Osteoblast (primary cell): ENCODE measurements around the gene CDPF1. TPM values are rescaled to one million over a fixed set of nuclear protein-coding genes. Genes with fewer than 3 reads are reported as not detected.

ENCODE experiments used
- DNase-seq: peaks from one replicate; pipeline ENCODE4 v3.0.0; 2011; ENCODE audit warnings: low spot score, mixed read lengths; ENCODE audit not compliant: insufficient read length; ENCODE audit errors: missing footprints
- H2AFZ ChIP-seq: 2 replicates; pipeline ENCODE4 v1.6.0; 2011; ENCODE audit warnings: mild to moderate bottlenecking, low read length
- H3K27ac ChIP-seq: 2 replicates; pipeline ENCODE4 v1.5.1; 2011; ENCODE audit warnings: mild to moderate bottlenecking, low read depth, low read length, moderate library complexity
- H3K27me3 ChIP-seq: 2 replicates; pipeline ENCODE4 v1.6.0; 2012; ENCODE audit warnings: mild to moderate bottlenecking, control low read depth, inconsistent platforms, low read length, moderate library complexity; ENCODE audit not compliant: insufficient read depth
- H3K36me3 ChIP-seq: 2 replicates; pipeline ENCODE4 v1.5.1; 2011; ENCODE audit warnings: mild to moderate bottlenecking, low read length, control low read depth, moderate library complexity; ENCODE audit not compliant: insufficient read depth
- H3K4me1 ChIP-seq: 2 replicates; pipeline ENCODE4 v1.5.1; 2011; ENCODE audit warnings: mild to moderate bottlenecking, low read length, control low read depth, moderate library complexity; ENCODE audit not compliant: insufficient read depth
- H3K4me2 ChIP-seq: 2 replicates; pipeline ENCODE4 v1.6.0; 2011; ENCODE audit warnings: mild to moderate bottlenecking, low read length; ENCODE audit not compliant: insufficient read depth
- H3K4me3 ChIP-seq: fragments of 200-600 bp; sonication (generic); 3 replicates; pipeline ENCODE4 v1.5.1; 2012; ENCODE audit warnings: mild to moderate bottlenecking, low read length, inconsistent platforms; ENCODE audit not compliant: insufficient read depth
- H3K79me2 ChIP-seq: 2 replicates; pipeline ENCODE4 v1.6.0; 2012; ENCODE audit warnings: mild to moderate bottlenecking, low read length, control low read depth, inconsistent platforms; ENCODE audit not compliant: insufficient read depth
- H3K9me3 ChIP-seq: 2 replicates; pipeline ENCODE4 v1.5.1; 2011; ENCODE audit warnings: low read depth, low read length, control low read depth
- H4K20me1 ChIP-seq: 2 replicates; pipeline ENCODE4 v1.6.0; 2012; ENCODE audit warnings: mild to moderate bottlenecking, low read length, control low read depth; ENCODE audit not compliant: insufficient read depth
- total RNA-seq: library from RNA; depleted of rRNA; stranded (reverse); fragments of >200 nt; gene quantifications from 2 replicates; pipeline ENCODE4 v1.2.3, GENCODE V29; 2012
- TF ChIP-seq, protein P1 (sequence below): IDR thresholded peaks from 2 replicates; pipeline ENCODE4 v1.5.1; 2011; ENCODE audit warnings: mild to moderate bottlenecking, low read depth, low read length, moderate library complexity; ENCODE audit errors: extremely low read depth

CDPF1 gene
- total RNA-seq, 1 donor = 12.7 TPM

DNA sequence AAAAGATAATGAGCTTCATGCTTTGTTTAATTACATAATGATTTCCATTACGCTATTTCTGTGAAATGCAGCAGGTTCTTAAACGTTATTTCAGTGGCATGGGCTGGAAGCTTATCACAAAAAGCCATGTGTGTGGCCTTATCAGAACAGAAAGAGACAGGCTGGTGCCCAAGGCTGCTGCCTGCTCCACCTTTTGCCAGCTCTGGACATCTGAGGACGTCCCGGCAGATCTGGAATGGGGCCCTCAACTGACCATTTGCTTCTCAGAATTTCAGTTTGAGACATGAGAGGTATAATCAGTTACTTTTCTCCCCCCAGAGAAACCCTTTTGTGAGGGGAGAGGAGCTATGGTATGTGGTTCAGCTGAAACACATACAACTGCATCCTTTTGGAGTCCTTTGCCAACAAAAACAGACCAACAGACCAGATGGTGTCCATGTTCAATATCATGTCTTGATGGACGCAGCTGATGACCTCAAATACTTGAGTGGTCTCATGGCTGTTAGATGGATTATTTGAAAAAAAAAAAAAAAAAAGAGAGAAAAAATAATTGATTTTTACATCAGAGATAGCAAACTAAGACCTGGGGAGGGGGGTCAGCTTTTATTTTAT lies 8.6 kb downstream of the CDPF1 start:
- TF ChIP-seq, protein P1, sequence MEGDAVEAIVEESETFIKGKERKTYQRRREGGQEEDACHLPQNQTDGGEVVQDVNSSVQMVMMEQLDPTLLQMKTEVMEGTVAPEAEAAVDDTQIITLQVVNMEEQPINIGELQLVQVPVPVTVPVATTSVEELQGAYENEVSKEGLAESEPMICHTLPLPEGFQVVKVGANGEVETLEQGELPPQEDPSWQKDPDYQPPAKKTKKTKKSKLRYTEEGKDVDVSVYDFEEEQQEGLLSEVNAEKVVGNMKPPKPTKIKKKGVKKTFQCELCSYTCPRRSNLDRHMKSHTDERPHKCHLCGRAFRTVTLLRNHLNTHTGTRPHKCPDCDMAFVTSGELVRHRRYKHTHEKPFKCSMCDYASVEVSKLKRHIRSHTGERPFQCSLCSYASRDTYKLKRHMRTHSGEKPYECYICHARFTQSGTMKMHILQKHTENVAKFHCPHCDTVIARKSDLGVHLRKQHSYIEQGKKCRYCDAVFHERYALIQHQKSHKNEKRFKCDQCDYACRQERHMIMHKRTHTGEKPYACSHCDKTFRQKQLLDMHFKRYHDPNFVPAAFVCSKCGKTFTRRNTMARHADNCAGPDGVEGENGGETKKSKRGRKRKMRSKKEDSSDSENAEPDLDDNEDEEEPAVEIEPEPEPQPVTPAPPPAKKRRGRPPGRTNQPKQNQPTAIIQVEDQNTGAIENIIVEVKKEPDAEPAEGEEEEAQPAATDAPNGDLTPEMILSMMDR = no peak
- H3K4me3 ChIP-seq = no peak overlapping the region
- DNase-seq = no peak
- H3K36me3 ChIP-seq = peaks cover 8% of the 10 kb centered on the region
- H3K9me3 ChIP-seq = no peaks in the 10 kb centered on the region
- no peak overlapping the region for H3K27ac ChIP-seq
- H4K20me1 ChIP-seq = peaks cover 5% of the 10 kb centered on the region
- H3K4me2 ChIP-seq = no peak overlapping the region
- no peak overlapping the region for H2AFZ ChIP-seq
- H3K4me1 ChIP-seq = no peaks in the 10 kb centered on the region
- H3K27me3 ChIP-seq = no peaks in the 10 kb centered on the region
- H3K79me2 ChIP-seq = no peaks in the 10 kb centered on the region

- Histone ChIP-seq H3K4me1 (no peaks in the 10 kb centered on the region), H3K4me3 (no peak overlapping the region), H3K4me2 (no peak overlapping the region), H3K79me2 (no peaks in the 10 kb centered on the region), H4K20me1 (peaks cover 5% of the 10 kb centered on the region), H3K27me3 (no peaks in the 10 kb centered on the region), H2AFZ (no peak overlapping the region), H3K27ac (no peak overlapping the region), H3K9me3 (no peaks in the 10 kb centered on the region), H3K36me3 (peaks cover 8% of the 10 kb centered on the region)
- TF ChIP-seq, protein P1 = no peak
- DNase-seq = no peak
These were observed 9.2 kb downstream of the CDPF1 start for GRCh38 chr22:46240907-46241306.

DNA sequence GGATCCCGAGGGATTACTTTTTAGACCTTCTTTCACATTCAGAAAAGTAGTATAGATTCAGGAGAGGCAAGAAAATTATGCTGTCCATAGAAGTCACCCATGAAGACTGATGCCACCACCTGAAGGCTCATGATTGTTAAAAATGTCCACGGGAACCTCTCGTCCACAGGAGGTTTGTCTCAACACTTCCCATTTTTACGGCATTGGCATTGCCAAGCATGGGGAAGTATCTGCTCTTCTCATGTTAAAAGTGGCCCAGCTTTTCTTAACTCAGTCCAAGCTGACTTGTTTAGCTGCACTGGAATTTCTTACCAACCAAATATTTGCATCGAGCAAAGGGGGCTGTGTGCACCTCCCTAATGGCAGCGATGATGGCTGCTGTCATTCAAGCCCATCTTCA lies 9.6 kb downstream of the CDPF1 start:
- no peaks in the 10 kb centered on the region for H3K79me2 ChIP-seq
- H3K27me3 ChIP-seq = no peaks in the 10 kb centered on the region
- TF ChIP-seq, protein P1 = no peak
- no peaks in the 10 kb centered on the region for H3K4me1 ChIP-seq
- no peak overlapping the region for H3K27ac ChIP-seq
- H3K9me3 ChIP-seq = no peaks in the 10 kb centered on the region
- no peak overlapping the region for H2AFZ ChIP-seq
- no peak overlapping the region for H3K4me3 ChIP-seq
- peaks cover 8% of the 10 kb centered on the region for H3K36me3 ChIP-seq
- H4K20me1 ChIP-seq = peaks cover 5% of the 10 kb centered on the region
- DNase-seq = no peak
- no peak overlapping the region for H3K4me2 ChIP-seq

- Histone ChIP-seq H3K9me3 (no peaks in the 10 kb centered on the region), H3K4me2 (no peak overlapping the region), H3K36me3 (peaks cover 12% of the 10 kb centered on the region), H3K79me2 (no peaks in the 10 kb centered on the region), H3K4me1 (no peaks in the 10 kb centered on the region), H3K27me3 (no peaks in the 10 kb centered on the region), H3K27ac (no peak overlapping the region), H4K20me1 (peaks cover 5% of the 10 kb centered on the region), H3K4me3 (no peak overlapping the region), H2AFZ (no peak overlapping the region)
- TF ChIP-seq, protein P1 = no peak
- DNase-seq = no peak
These were observed 10.0 kb downstream of the CDPF1 start for GRCh38 chr22:46240073-46240472.
